H1 (cell line): Measurements from ENCODE around the gene SPRING1. TPM values are rescaled to one million over a fixed set of nuclear protein-coding genes. Genes with fewer than 3 reads are reported as not detected.

ENCODE experiments used
- BCL11A ChIP-seq, 2 experiments: IDR thresholded peaks; one replicate each; pipeline ENCODE4 v1.6.1; 2011; ENCODE audit warnings: low read depth in 2 of 2, low read length in 2 of 2, mild to moderate bottlenecking in 2 of 2
- FOSL1 ChIP-seq: IDR thresholded peaks from 2 replicates; pipeline ENCODE4 v1.6.1; 2011; ENCODE audit warnings: mild to moderate bottlenecking, low read depth, low read length, moderate library complexity; ENCODE audit not compliant: insufficient read depth
- SAP30 ChIP-seq: fragments of 300-600 bp; sonication (generic); IDR thresholded peaks from 2 replicates; pipeline ENCODE4 v1.7.1; 2012; ENCODE audit warnings: low read length, moderate library complexity, mild to moderate bottlenecking, inconsistent platforms; ENCODE audit not compliant: insufficient read depth, insufficient replicate concordance
- SIX5 ChIP-seq: IDR thresholded peaks from 2 replicates; pipeline ENCODE4 v1.6.1; 2011; ENCODE audit warnings: mild to moderate bottlenecking, low read depth, low read length
- SP1 ChIP-seq: IDR thresholded peaks from 2 replicates; pipeline ENCODE4 v1.6.1; 2011; ENCODE audit warnings: low read depth, low read length
- SP4 ChIP-seq: IDR thresholded peaks from 2 replicates; pipeline ENCODE4 v1.6.1; 2012; ENCODE audit warnings: low read length, inconsistent platforms
- polyA plus RNA-seq, 7 experiments: library from polyadenylated mRNA; depleted of rRNA in 3 of 7; stranded (reverse) in 5 of 7; unstranded in 2 of 7; fragments of >200 nt in 5 of 7; fragments of 200-250 nt in 2 of 7; gene quantifications; 1 replicate in 5 of 7; 2 replicates in 1 of 7; 4 replicates in 1 of 7; pipeline versions ENCODE4 v1.2.1 to v1.2.3, GENCODE V29; 2011 to 2013; ENCODE audit warnings: missing spikeins in 2 of 7, mixed read lengths in 2 of 7
- total RNA-seq: library from RNA; stranded (reverse); fragmentation: NEBNext Ultra II Directional; extraction: Animal tissue kit (Norgen Biotek cat#: 25700); gene quantifications from 2 replicates; pipeline ENCODE4 v1.2.1, GENCODE V29; 2021
- TF ChIP-seq, protein P1 (sequence below), 3 experiments: IDR thresholded peaks; 1 replicate in 2 of 3; 2 replicates in 1 of 3; pipeline versions ENCODE4 v1.5.1 to v1.6.1; 2011; ENCODE audit warnings: low read length in 3 of 3, mild to moderate bottlenecking in 3 of 3, inconsistent platforms in 2 of 3, low read depth in 1 of 3, moderate library complexity in 1 of 3; ENCODE audit not compliant: insufficient read depth in 1 of 3; ENCODE audit errors: control extremely low read depth in 1 of 3
- TF ChIP-seq, protein P2 (sequence below): IDR thresholded peaks from 2 replicates; pipeline ENCODE4 v1.6.1; 2011; ENCODE audit warnings: low read depth, mild to moderate bottlenecking, low read length; ENCODE audit not compliant: insufficient read depth

The SPRING1 gene
- total and polyA plus RNA-seq, 2 of the 8 experiments (the other 6 are each of a cell fraction or from before 2014, with no cell fraction given) = 14.3 to 46.5 TPM

DNA sequence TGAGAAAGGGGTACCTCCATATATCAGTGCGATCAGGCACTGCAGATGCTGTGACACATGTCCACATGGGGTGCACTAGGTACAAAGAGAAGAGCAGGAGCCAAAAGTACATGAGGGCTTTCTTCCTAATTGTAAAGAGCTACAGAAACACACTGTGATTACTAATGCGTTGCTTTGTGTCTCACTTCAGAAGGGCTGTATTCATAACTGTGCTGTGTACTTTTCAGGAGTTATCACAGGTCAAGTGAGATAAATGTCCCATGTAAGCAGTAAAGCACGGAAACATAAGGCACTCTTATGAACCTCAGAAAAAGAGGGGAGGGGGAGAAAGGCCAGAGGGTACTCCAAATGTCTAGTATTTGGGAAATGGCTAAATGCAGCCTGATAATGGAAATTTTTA lies 10.6 kb downstream of the SPRING1 start (continued):
- TF ChIP-seq, protein P1, sequence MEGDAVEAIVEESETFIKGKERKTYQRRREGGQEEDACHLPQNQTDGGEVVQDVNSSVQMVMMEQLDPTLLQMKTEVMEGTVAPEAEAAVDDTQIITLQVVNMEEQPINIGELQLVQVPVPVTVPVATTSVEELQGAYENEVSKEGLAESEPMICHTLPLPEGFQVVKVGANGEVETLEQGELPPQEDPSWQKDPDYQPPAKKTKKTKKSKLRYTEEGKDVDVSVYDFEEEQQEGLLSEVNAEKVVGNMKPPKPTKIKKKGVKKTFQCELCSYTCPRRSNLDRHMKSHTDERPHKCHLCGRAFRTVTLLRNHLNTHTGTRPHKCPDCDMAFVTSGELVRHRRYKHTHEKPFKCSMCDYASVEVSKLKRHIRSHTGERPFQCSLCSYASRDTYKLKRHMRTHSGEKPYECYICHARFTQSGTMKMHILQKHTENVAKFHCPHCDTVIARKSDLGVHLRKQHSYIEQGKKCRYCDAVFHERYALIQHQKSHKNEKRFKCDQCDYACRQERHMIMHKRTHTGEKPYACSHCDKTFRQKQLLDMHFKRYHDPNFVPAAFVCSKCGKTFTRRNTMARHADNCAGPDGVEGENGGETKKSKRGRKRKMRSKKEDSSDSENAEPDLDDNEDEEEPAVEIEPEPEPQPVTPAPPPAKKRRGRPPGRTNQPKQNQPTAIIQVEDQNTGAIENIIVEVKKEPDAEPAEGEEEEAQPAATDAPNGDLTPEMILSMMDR (IDR thresholded peaks at IDR 0.05; ENCODE audit: control extremely low read depth in 1 of 3, insufficient read depth in 1 of 3, low read depth in 1 of 3, low read length in 3 of 3) = no peak
- TF ChIP-seq, protein P2, sequence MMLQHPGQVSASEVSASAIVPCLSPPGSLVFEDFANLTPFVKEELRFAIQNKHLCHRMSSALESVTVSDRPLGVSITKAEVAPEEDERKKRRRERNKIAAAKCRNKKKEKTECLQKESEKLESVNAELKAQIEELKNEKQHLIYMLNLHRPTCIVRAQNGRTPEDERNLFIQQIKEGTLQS = no peak
- TF ChIP-seq SAP30 (no peak), SP1 (no peak), SIX5 (no peak), SP4 (no peak), BCL11A (IDR thresholded peaks at IDR 0.05; ENCODE audit: low read depth in 2 of 2, low read length in 2 of 2) (no peak), FOSL1 (no peak)
